AG04450 (cell line): ENCODE data around the gene TNFAIP3. TPM values are rescaled to one million over a fixed set of nuclear protein-coding genes. Genes with fewer than 3 reads are reported as not detected.

ENCODE experiments used
- CTCF ChIA-PET: fragments of 300-600, 350-600 bp; formaldehyde crosslinking; extraction: SDS; loops from one replicate; lab custom pipeline; 2022; ENCODE audit warnings: antibody characterized with exemption, inconsistent platforms; lab: Charles Lee
- POLR2A ChIA-PET: fragments of 350-600 bp; formaldehyde crosslinking; extraction: SDS; loops from one replicate; lab custom pipeline; 2021; ENCODE audit warnings: antibody characterized with exemption, inconsistent platforms; lab: Yijun Ruan, JAX
- DNase-seq: peaks from one replicate; pipeline ENCODE4 v3.0.0-alpha.2; 2011; ENCODE audit warnings: low read depth, low spot score
- H3K27ac ChIP-seq: one replicate; pipeline ENCODE4 v1.5.1; 2012; ENCODE audit warnings: low read depth, low read length, control low read depth
- H3K27me3 ChIP-seq: one replicate; pipeline ENCODE4 v1.6.0; 2012; ENCODE audit warnings: low read length; ENCODE audit not compliant: control insufficient read depth, insufficient read depth
- H3K4me3 ChIP-seq: 2 replicates; pipeline ENCODE4 v1.5.1; 2011; ENCODE audit warnings: mild to moderate bottlenecking, low read depth, low read length, control low read depth
- H3K9me3 ChIP-seq: 2 replicates; pipeline ENCODE4 v1.5.1; 2012; ENCODE audit warnings: low read length; ENCODE audit not compliant: control insufficient read depth, insufficient read depth
- CTCF ChIP-seq: IDR thresholded peaks from 2 replicates; pipeline ENCODE4 v1.5.1; 2011; ENCODE audit warnings: low read depth, low read length, control low read depth, inconsistent platforms
- polyA plus RNA-seq: library from polyadenylated mRNA; depleted of rRNA; stranded (reverse); fragments of >200 nt; gene quantifications from 2 replicates; pipeline ENCODE4 v1.2.3, GENCODE V29; 2011

Gene TNFAIP3
- polyA plus RNA-seq, 1 experiment = 16.7 TPM

GRCh38 chr6:137900815-137901214 lies 33.8 kb downstream of the TNFAIP3 start:
- Histone ChIP-seq H3K9me3 (no peaks in the 10 kb centered on the region), H3K27ac (no peak overlapping the region), H3K27me3 (no peaks in the 10 kb centered on the region), H3K4me3 (no peak overlapping the region)
- TF ChIP-seq CTCF = no peak
- no peak for DNase-seq
- ChIA-PET POLR2A (no interaction called here), CTCF (no interaction called here)

- CTCF ChIA-PET = interaction anchor here (0.5 to 0.6 kb wide), 2 partner anchors 85 to 95 kb away, joined by 3 to 5 read pairs; no protein-coding TSS in a partner anchor
- DNase-seq = no peak
- no peaks in the 10 kb centered on the region for H3K27me3 ChIP-seq
- no peak overlapping the region for H3K4me3 ChIP-seq
- H3K27ac ChIP-seq = no peak overlapping the region
- no peak for TF ChIP-seq CTCF
- no peaks in the 10 kb centered on the region for H3K9me3 ChIP-seq
- POLR2A ChIA-PET = interaction anchor here (0.5 kb wide), 1 partner anchor 95 kb away, joined by 5 read pairs; no protein-coding TSS in a partner anchor
These were observed 34.4 kb downstream of the TNFAIP3 start for GRCh38 chr6:137901454-137901853.

GRCh38 chr6:137902699-137903098 lies 35.6 kb downstream of the TNFAIP3 start:
- Histone ChIP-seq H3K27ac (no peak overlapping the region), H3K27me3 (no peaks in the 10 kb centered on the region), H3K9me3 (no peaks in the 10 kb centered on the region), H3K4me3 (no peak overlapping the region)
- TF ChIP-seq CTCF = no peak
- ChIA-PET POLR2A (no interaction called here), CTCF (no interaction called here)
- no peak for DNase-seq

- no peaks in the 10 kb centered on the region for H3K9me3 ChIP-seq
- H3K27me3 ChIP-seq = no peaks in the 10 kb centered on the region
- no peak overlapping the region for H3K27ac ChIP-seq
- ChIA-PET POLR2A (no interaction called here), CTCF (no interaction called here)
- DNase-seq = no peak
- TF ChIP-seq CTCF = no peak
- H3K4me3 ChIP-seq = no peak overlapping the region
These were observed 36.3 kb downstream of the TNFAIP3 start for GRCh38 chr6:137903274-137903932.

- DNase-seq = no peak
- no peak for TF ChIP-seq CTCF
- ChIA-PET POLR2A (no interaction called here), CTCF (no interaction called here)
- no peaks in the 10 kb centered on the region for H3K9me3 ChIP-seq
- no peak overlapping the region for H3K27ac ChIP-seq
- H3K27me3 ChIP-seq = no peaks in the 10 kb centered on the region
- no peak overlapping the region for H3K4me3 ChIP-seq
These were observed 37.1 kb downstream of the TNFAIP3 start for GRCh38 chr6:137903933-137904821.
